H1 (cell line): ENCODE data around the gene TEX54. TPM values are rescaled to one million over a fixed set of nuclear protein-coding genes. Genes with fewer than 3 reads are reported as not detected.
A peak's percentile ranks its signal among the peaks of the same experiment; 100 is the strongest.
"Not testable (repeated sequence)": the region's sequence is repeated elsewhere in the genome, so short reads cannot be mapped to it uniquely, and the experiment has no call there.

ENCODE experiments used
- CTCF ChIA-PET: fragments of 300-600 bp; sonication (Branson Sonifier 250); formaldehyde crosslinking; loops from one replicate; lab custom pipeline; 2021; ENCODE audit not compliant: partially characterized antibody; lab: Charles Lee
- POLR2A ChIA-PET: fragments of 300-600 bp; sonication (Branson Sonifier 250); formaldehyde crosslinking; loops from one replicate; lab custom pipeline; 2021; ENCODE audit warnings: inconsistent platforms; ENCODE audit not compliant: partially characterized antibody; lab: Charles Lee
- DNase-seq, 2 experiments: peaks; one replicate each; pipeline versions ENCODE4 v3.0.0 to v3.0.0-alpha.2; 2010 to 2022; ENCODE audit warnings: low spot score in 2 of 2, low read depth in 1 of 2, mixed read lengths in 1 of 2
- FAIRE-seq: peaks from 2 replicates; lab custom pipeline; 2011; peaks lifted over from hg19 to GRCh38; lab: Jason Lieb, UNC
- H2AFZ ChIP-seq: 2 replicates; pipeline ENCODE4 v1.8.1; 2012; ENCODE audit warnings: low read length, inconsistent platforms
- H2AK5ac ChIP-seq: 2 replicates; pipeline ENCODE4 v1.6.1; 2013; ENCODE audit warnings: low read depth, low read length
- H2BK120ac ChIP-seq: replicated peaks from 2 replicates; pipeline ENCODE3; 2013; ENCODE audit warnings: low read depth, low read length, inconsistent platforms
- H2BK12ac ChIP-seq: 2 replicates; pipeline ENCODE4 v1.6.1; 2013; ENCODE audit warnings: low read depth, low read length
- H2BK15ac ChIP-seq: 2 replicates; pipeline ENCODE4 v1.6.1; 2013; ENCODE audit warnings: low read length
- H2BK20ac ChIP-seq: 2 replicates; pipeline ENCODE4 v1.6.1; 2013; ENCODE audit warnings: low read length
- H2BK5ac ChIP-seq: 2 replicates; pipeline ENCODE4 v1.6.1; 2013; ENCODE audit warnings: low read depth, low read length
- H3K14ac ChIP-seq: 2 replicates; pipeline ENCODE4 v1.6.1; 2013; ENCODE audit warnings: inconsistent platforms; ENCODE audit not compliant: insufficient read length
- H3K18ac ChIP-seq: 2 replicates; pipeline ENCODE4 v1.6.1; 2013; ENCODE audit warnings: low read length; ENCODE audit errors: extremely low read depth
- H3K23ac ChIP-seq: 2 replicates; pipeline ENCODE4 v1.6.1; 2013; ENCODE audit warnings: inconsistent platforms; ENCODE audit not compliant: insufficient read length
- H3K23me2 ChIP-seq: 2 replicates; pipeline ENCODE4 v1.6.1; 2013; ENCODE audit warnings: low read depth, low read length
- H3K27ac ChIP-seq: 2 replicates; pipeline ENCODE4 v1.6.1; 2011; ENCODE audit warnings: low read depth, low read length, inconsistent platforms
- H3K27me3 ChIP-seq, 4 experiments: replicated peaks in 1 of 4; 1 replicate in 1 of 4; 2 replicates in 3 of 4; pipeline versions ENCODE4 v1.6.1 to v1.8.1; 2011 to 2013; ENCODE audit warnings: low read length in 3 of 4, mild to moderate bottlenecking in 3 of 4, inconsistent platforms in 2 of 4, mixed read lengths in 2 of 4, moderate library complexity in 1 of 4; ENCODE audit not compliant: control insufficient read depth in 3 of 4, insufficient read depth in 3 of 4; ENCODE audit errors: extremely low read depth in 1 of 4
- H3K36me3 ChIP-seq, 4 experiments: 2 replicates each; pipeline versions ENCODE4 v1.6.1 to v1.8.1; 2011 to 2013; ENCODE audit warnings: mild to moderate bottlenecking in 4 of 4, low read length in 3 of 4, moderate library complexity in 2 of 4, control low read depth in 1 of 4, inconsistent platforms in 1 of 4; ENCODE audit not compliant: insufficient read depth in 4 of 4, control insufficient read depth in 2 of 4
- H3K4ac ChIP-seq: replicated peaks from 2 replicates; pipeline ENCODE3; 2013; ENCODE audit warnings: low read length, low read depth, mixed read lengths, inconsistent platforms; ENCODE audit not compliant: insufficient read length
- H3K4me1 ChIP-seq, 4 experiments: replicated peaks in 1 of 4; 1 replicate in 1 of 4; 2 replicates in 3 of 4; pipeline versions ENCODE4 v1.6.1 to v1.8.1; 2011 to 2013; ENCODE audit warnings: low read length in 3 of 4, inconsistent platforms in 2 of 4, mixed read lengths in 1 of 4; ENCODE audit not compliant: insufficient read depth in 4 of 4, control insufficient read depth in 3 of 4
- H3K4me2 ChIP-seq, 2 experiments: 2 replicates each; pipeline versions ENCODE4 v1.6.1 to v1.8.1; 2011 to 2013; ENCODE audit warnings: low read depth in 2 of 2, low read length in 2 of 2, control low read depth in 1 of 2, inconsistent platforms in 1 of 2, mild to moderate bottlenecking in 1 of 2; ENCODE audit not compliant: insufficient read depth in 1 of 2
- H3K4me3 ChIP-seq, 4 experiments: fragments of 200-600, 300-600 bp in 1 of 4; sonication (generic), shearing (Covaris generic), sonication (Bioruptor Twin) in 1 of 4; 2 replicates each; pipeline versions ENCODE4 v1.5.1 to v1.8.1; 2011 to 2016; ENCODE audit warnings: low read length in 4 of 4, low read depth in 3 of 4, control low read depth in 2 of 4, inconsistent platforms in 2 of 4, mild to moderate bottlenecking in 2 of 4, mixed read lengths in 1 of 4, moderate library complexity in 1 of 4; ENCODE audit not compliant: insufficient read depth in 2 of 4; ENCODE audit errors: extremely low read depth in 1 of 4
- H3K56ac ChIP-seq: replicated peaks from 2 replicates; pipeline ENCODE3; 2013; ENCODE audit warnings: low read depth, mild to moderate bottlenecking, mixed read lengths, low read length, inconsistent platforms; ENCODE audit not compliant: insufficient read length
- H3K79me1 ChIP-seq: 2 replicates; pipeline ENCODE4 v1.6.1; 2013; ENCODE audit warnings: low read depth, low read length, control low read depth
- H3K79me2 ChIP-seq, 2 experiments: 2 replicates each; pipeline versions ENCODE4 v1.6.1 to v1.8.1; 2012 to 2013; ENCODE audit warnings: low read length in 2 of 2, mild to moderate bottlenecking in 2 of 2, inconsistent platforms in 1 of 2; ENCODE audit not compliant: insufficient read depth in 2 of 2, control insufficient read depth in 1 of 2
- H3K9ac ChIP-seq, 4 experiments: replicated peaks in 1 of 4; 1 replicate in 1 of 4; 2 replicates in 3 of 4; pipeline versions ENCODE4 v1.6.1 to v1.8.1; 2011 to 2013; ENCODE audit warnings: low read depth in 3 of 4, low read length in 3 of 4, control low read depth in 2 of 4, mild to moderate bottlenecking in 2 of 4, moderate library complexity in 2 of 4, inconsistent platforms in 1 of 4; ENCODE audit errors: extremely low read depth in 1 of 4
- H3K9me3 ChIP-seq, 2 experiments: 2 replicates each; pipeline versions ENCODE4 v1.6.1 to v1.8.1; 2012 to 2013; ENCODE audit warnings: mild to moderate bottlenecking in 2 of 2, moderate library complexity in 2 of 2, control low read depth in 1 of 2, inconsistent platforms in 1 of 2, low read depth in 1 of 2, low read length in 1 of 2, mixed read lengths in 1 of 2; ENCODE audit not compliant: insufficient read depth in 2 of 2
- H4K20me1 ChIP-seq, 2 experiments: replicated peaks in 1 of 2; 2 replicates each; pipeline versions ENCODE3 to v1.8.1; 2011 to 2013; ENCODE audit warnings: inconsistent platforms in 2 of 2, low read length in 2 of 2, mild to moderate bottlenecking in 1 of 2; ENCODE audit not compliant: insufficient read depth in 2 of 2, control insufficient read depth in 1 of 2
- H4K5ac ChIP-seq: 2 replicates; pipeline ENCODE4 v1.6.1; 2013; ENCODE audit warnings: low read length, low read depth, mixed read lengths, inconsistent platforms; ENCODE audit not compliant: insufficient read length
- H4K8ac ChIP-seq: 2 replicates; pipeline ENCODE4 v1.8.0; 2013; ENCODE audit warnings: mild to moderate bottlenecking, moderate library complexity, low read length, inconsistent platforms; ENCODE audit not compliant: insufficient read depth; ENCODE audit errors: extremely low read depth
- H4K91ac ChIP-seq: replicated peaks from 2 replicates; pipeline ENCODE3; 2013; ENCODE audit warnings: low read length, mixed read lengths, inconsistent platforms; ENCODE audit not compliant: insufficient read length
- POLR2A ChIP-seq, 2 experiments: IDR thresholded peaks; 1 replicate in 1 of 2; 2 replicates in 1 of 2; pipeline ENCODE4 v1.6.1; 2011; ENCODE audit warnings: low read depth in 2 of 2, low read length in 2 of 2, mild to moderate bottlenecking in 2 of 2; ENCODE audit errors: control extremely low read depth in 1 of 2
- WGBS, 2 experiments: shearing (Covaris generic) in 1 of 2; methylation state at CpG; one replicate each; pipeline versions ENCODE4 v1.1.6 to v1.1.7; 2013 to 2015; ENCODE audit warnings: low lambda C conversion rate in 2 of 2, mixed read lengths in 2 of 2, inconsistent platforms in 1 of 2, low coverage in 1 of 2, missing lambda C conversion rate in 1 of 2; ENCODE audit not compliant: insufficient replicate concordance in 2 of 2, insufficient coverage in 1 of 2, insufficient read length in 1 of 2; ENCODE audit errors: extremely low coverage in 1 of 2, missing lambda C conversion rate in 1 of 2; 5-methylcytosine and 5-hydroxymethylcytosine counted together
- polyA plus RNA-seq, 7 experiments: library from polyadenylated mRNA; depleted of rRNA in 3 of 7; stranded (reverse) in 5 of 7; unstranded in 2 of 7; fragments of >200 nt in 5 of 7; fragments of 200-250 nt in 2 of 7; gene quantifications; 1 replicate in 5 of 7; 2 replicates in 1 of 7; 4 replicates in 1 of 7; pipeline versions ENCODE4 v1.2.1 to v1.2.3, GENCODE V29; 2011 to 2013; ENCODE audit warnings: missing spikeins in 2 of 7, mixed read lengths in 2 of 7
- total RNA-seq: library from RNA; stranded (reverse); fragmentation: NEBNext Ultra II Directional; extraction: Animal tissue kit (Norgen Biotek cat#: 25700); gene quantifications from 2 replicates; pipeline ENCODE4 v1.2.1, GENCODE V29; 2021

The TEX54 gene
- total and polyA plus RNA-seq, 2 of the 8 experiments (the other 6 are each of a cell fraction or from before 2014, with no cell fraction given): 1.2 TPM; not detected in 1

DNA sequence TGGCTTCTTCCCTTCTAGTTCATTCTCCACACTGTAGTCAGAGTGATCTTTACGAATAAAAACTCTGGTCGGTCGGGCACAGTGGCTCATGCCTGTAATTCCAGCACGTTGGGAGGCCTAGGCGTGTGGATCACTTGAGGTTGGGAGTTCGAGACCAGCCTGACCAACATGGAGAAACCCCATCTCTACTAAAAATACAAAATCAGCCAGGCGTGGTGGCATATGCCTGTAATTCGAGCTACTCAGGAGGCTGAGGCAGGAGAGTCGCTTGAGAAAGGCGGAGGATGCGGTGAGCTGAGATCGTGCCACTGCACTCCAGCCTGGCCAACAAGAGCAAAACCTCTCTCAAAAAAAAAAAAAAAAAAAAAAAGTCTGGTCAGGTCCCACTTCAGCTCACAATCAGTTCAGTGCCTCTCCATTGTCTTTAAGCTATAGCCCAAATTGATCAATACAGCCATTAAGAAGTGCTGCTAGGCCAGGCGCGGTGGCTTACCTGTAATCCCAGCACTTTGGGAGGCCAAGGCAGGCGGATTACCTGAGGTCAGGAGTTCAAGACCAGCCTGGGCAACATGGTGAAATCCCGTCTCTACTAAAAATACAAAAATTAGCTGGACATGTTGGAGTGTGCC, 29.0 kb upstream of the TEX54 start:
- ChIA-PET CTCF (interaction anchor here (0.6 to 2.2 kb wide), 17 partner anchors 12 to 1510 kb away, joined by 3 to 8 read pairs (median 3); partner anchors contain the start of genes NXF1, TMEM179B and ZBTB3), POLR2A (interaction anchor here (0.8 to 52.7 kb wide), 8 partner anchors 13 to 89 kb away, joined by 3 to 2104 read pairs (median 20); partner anchors contain the start of genes CHRM1, NXF1, SLC3A2 and STX5)
- H3K79me1 ChIP-seq, H2BK15ac ChIP-seq, H2AFZ ChIP-seq, H3K27me3 ChIP-seq, H3K18ac ChIP-seq, H3K14ac ChIP-seq, FAIRE-seq, H3K23me2 ChIP-seq, H2BK20ac ChIP-seq, H3K27ac ChIP-seq, H4K91ac ChIP-seq, H3K4ac ChIP-seq, H2BK12ac ChIP-seq, H3K9me3 ChIP-seq, H3K23ac ChIP-seq, DNase-seq, H3K9ac ChIP-seq, H4K8ac ChIP-seq, H2BK120ac ChIP-seq, H3K56ac ChIP-seq, H4K5ac ChIP-seq: not testable (repeated sequence)
- peak overlapping the region; percentile 16 to 48; a peak in 2 of 4 replicates for H3K4me2 ChIP-seq
- H3K36me3 ChIP-seq: peaks cover under 1 to 47% (median 8%) of the 10 kb centered on the region in 4 experiments; a peak in 7 of 8 replicates
- 0 out of 3 replicates have a peak, but pooled peaks of 1 of the 2 experiments have one; percentile 6 for TF ChIP-seq POLR2A (IDR thresholded peaks at IDR 0.05; ENCODE audit: control extremely low read depth in 1 of 2, low read depth in 2 of 2, low read length in 2 of 2)
- H3K79me2 ChIP-seq: peaks cover 56 to 99% of the 10 kb centered on the region in 2 experiments
- H2BK5ac ChIP-seq: peak overlapping the region; percentile 66
- peaks cover 19 to 26% of the 10 kb centered on the region in 2 experiments for H4K20me1 ChIP-seq
- 79% methylated on average over 15 of the region's 16 CpGs; no CpG with 5 or more reads in 1 of the 2 experiments for WGBS, 2 experiments
- H2AK5ac ChIP-seq: peak overlapping the region; percentile 65; the same call in 1 of the 2 replicates
- H3K4me3 ChIP-seq: peak overlapping the region in 1 of 4 experiments; percentile 4; a peak in 1 of 8 replicates
- H3K4me1 ChIP-seq: peaks cover 0 to 10% (median 6%) of the 10 kb centered on the region in 4 experiments; a peak in 4 of 7 replicates
